ENCODE measurements around the gene VPS18. TPM values are rescaled to one million over a fixed set of nuclear protein-coding genes. Genes with fewer than 3 reads are reported as not detected.

VPS18 gene
- total and polyA plus RNA-seq, 7 donors = 8.1 to 20.5 (median 15.2) TPM

DNA sequence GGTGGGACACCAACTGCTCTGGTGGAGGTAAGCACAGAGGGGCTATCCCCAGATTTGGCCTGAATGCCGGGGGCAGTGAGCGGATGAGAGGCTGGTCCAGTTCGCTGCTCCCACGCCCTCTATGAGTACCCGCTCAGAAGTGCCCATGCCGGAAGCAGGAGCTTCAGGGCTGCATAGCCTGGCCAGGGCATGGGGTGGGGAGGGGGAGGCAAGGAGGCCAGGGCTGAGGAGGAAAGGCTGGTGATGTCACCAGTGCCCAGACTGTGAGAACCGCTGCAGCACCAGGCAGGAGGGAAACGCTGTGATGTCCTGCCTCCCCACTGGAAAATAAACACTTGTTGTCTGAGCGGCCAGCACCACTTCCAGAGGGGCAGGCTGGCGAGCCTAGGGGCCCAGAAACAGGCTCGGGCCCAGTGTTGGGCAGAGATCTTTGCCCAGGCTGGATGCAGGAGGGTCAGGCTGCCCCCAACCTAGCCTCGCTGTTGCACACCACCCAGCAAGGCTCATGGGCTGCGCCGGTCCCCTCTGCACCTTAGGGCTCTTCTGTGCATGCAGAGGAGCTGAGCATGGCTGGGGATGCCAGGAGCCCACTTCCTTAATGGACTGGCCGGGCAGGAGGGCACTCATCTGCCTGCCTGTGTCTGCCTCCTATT lies 24.0 kb downstream of the VPS18 start:
- intact Hi-C loops (cut with DNase I) = no loop called here
- H3K9me3 ChIP-seq = no peaks in the 10 kb centered on the region
- ATAC-seq (peak in 1 of 4 donors; percentile 20), DNase-seq (no peak)
- WGBS, 3 donors = 68 to 78% (median 74%) methylated on average over 15 of the region's 15 CpGs
- TF ChIP-seq, protein P1, sequence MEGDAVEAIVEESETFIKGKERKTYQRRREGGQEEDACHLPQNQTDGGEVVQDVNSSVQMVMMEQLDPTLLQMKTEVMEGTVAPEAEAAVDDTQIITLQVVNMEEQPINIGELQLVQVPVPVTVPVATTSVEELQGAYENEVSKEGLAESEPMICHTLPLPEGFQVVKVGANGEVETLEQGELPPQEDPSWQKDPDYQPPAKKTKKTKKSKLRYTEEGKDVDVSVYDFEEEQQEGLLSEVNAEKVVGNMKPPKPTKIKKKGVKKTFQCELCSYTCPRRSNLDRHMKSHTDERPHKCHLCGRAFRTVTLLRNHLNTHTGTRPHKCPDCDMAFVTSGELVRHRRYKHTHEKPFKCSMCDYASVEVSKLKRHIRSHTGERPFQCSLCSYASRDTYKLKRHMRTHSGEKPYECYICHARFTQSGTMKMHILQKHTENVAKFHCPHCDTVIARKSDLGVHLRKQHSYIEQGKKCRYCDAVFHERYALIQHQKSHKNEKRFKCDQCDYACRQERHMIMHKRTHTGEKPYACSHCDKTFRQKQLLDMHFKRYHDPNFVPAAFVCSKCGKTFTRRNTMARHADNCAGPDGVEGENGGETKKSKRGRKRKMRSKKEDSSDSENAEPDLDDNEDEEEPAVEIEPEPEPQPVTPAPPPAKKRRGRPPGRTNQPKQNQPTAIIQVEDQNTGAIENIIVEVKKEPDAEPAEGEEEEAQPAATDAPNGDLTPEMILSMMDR (IDR thresholded peaks at IDR 0.05) = no peak
- H3K27ac ChIP-seq = peak overlapping the region; percentile 60
- peak overlapping the region; percentile 45 for H3K4me3 ChIP-seq
- H3K4me1 ChIP-seq = peaks cover 4% of the 10 kb centered on the region
- H3K27me3 ChIP-seq (ENCODE audit: insufficient read depth in 3 of 3, low read length in 2 of 3) = no peaks in the 10 kb centered on the region
- no peaks in the 10 kb centered on the region for H3K36me3 ChIP-seq (ENCODE audit: insufficient read depth in 1 of 2, low read depth in 1 of 2)

DNA sequence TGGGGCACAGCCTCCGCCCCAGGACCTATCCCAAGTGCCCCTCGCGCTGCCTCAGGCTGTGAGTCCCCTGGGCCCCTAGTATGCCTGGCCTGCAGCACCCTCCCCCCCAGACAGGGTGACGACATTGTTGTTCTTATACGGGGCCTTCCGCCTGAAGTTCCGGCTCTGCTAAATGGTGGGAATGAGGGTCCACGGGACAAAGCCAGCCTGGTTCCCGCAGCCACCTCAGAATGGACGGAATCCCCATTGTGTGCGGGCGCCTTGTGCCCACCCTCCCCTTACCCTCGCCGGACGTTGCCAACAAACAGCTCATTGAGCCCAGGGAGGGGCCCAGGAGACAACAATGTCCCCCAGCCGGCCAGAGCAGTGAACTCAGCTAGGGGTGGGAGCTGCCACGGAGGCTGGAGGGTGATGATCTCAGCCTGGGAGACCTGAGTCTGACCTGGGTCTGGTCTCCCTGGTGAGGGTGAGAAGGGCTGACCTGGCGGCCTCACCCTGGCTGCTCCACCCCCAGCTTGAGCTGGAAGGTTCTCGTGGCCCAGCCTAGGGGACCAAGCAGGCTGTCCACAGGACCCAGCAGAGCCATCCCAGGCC lies 24.6 kb downstream of the VPS18 start:
- Histone ChIP-seq H3K4me3 (peak overlapping the region; percentile 45), H3K4me1 (peaks cover 10% of the 10 kb centered on the region), H3K36me3 (ENCODE audit: insufficient read depth in 1 of 2, low read depth in 1 of 2) (no peaks in the 10 kb centered on the region), H3K27me3 (ENCODE audit: insufficient read depth in 3 of 3, low read length in 2 of 3) (no peaks in the 10 kb centered on the region), H3K27ac (peak overlapping the region; percentile 60), H3K9me3 (no peaks in the 10 kb centered on the region)
- intact Hi-C loops (cut with DNase I) = no loop called here
- ATAC-seq = peak in 1 of 4 donors; percentile 21
- no peak for DNase-seq
- TF ChIP-seq, protein P1 (IDR thresholded peaks at IDR 0.05) = no peak
- WGBS, 3 donors = 56 to 79% (median 72%) methylated on average over 19 of the region's 19 CpGs

DNA sequence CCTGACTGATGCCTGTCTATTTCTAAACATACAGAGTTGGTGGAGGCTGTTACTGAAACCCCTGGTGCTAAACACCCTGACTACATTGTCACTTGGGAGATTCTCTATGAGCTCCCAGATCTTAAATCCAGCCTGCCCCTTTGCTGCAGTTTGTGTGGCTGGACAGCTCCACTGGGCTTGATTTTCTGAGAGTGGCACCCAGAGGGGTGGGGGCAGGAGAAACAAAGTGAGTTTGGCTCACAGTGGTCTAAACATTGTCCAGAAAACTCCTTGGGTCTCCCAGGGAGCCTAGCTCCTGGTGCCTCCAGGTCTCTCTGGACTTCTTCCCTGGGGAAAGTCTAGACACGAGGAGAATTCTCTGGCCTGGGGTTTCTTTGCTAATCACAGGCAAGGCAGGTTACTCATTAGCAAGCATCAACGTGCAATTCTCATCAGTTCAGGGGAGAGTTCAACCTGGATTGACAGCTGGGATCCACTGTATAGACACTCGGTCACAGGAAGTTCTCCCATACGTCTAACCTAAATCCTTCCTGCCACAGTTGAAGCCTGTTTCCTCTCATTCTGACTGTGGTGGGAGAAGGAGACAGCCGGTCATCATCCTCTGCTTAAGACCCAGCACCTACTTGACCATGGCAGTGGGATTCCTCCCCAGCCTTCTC lies 27.8 kb downstream of the VPS18 start:
- no peak overlapping the region for H3K4me3 ChIP-seq
- no peaks in the 10 kb centered on the region for H3K9me3 ChIP-seq
- peaks cover 0 to 18% (median 7%) of the 10 kb centered on the region in 3 donors for H3K27me3 ChIP-seq (ENCODE audit: insufficient read depth in 3 of 3, low read length in 2 of 3)
- H3K27ac ChIP-seq = no peak overlapping the region
- 69 to 81% (median 70%) methylated on average over 5 of the region's 5 CpGs for WGBS, 3 donors
- TF ChIP-seq, protein P1 (IDR thresholded peaks at IDR 0.05) = no peak
- H3K4me1 ChIP-seq = peaks cover 24% of the 10 kb centered on the region
- H3K36me3 ChIP-seq (ENCODE audit: insufficient read depth in 1 of 2, low read depth in 1 of 2) = no peaks in the 10 kb centered on the region
- DNase-seq = no peak
- ATAC-seq = no peak
- intact Hi-C loops (cut with DNase I) = loop anchor here in 1 of 2 donors (1.0 kb wide), 1 partner anchor 10 kb away; no protein-coding TSS in a partner anchor

DNA sequence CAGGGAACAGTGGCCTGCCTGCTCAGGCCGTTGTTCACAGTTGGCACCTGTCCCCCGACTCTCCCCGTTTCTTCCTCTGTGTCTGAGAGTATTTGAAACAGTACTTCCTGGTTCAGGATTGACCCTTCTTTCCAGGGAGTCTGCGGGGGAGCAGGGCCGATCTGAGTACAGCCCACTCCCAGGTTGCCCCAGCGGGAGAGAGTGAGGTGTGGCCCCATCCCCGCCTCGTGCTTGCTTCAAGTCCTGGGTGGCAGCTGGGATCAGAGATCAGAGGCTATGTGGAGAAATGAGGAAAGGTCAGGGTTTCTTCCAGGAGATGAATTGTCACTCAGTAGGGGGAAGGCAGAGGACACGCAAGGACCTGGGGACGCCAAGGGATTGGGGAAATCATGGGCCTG lies 28.4 kb downstream of the VPS18 start:
- Histone ChIP-seq H3K27me3 (ENCODE audit: insufficient read depth in 3 of 3, low read length in 2 of 3) (peaks cover 0 to 23% (median 7%) of the 10 kb centered on the region in 3 donors), H3K4me3 (no peak overlapping the region), H3K9me3 (no peaks in the 10 kb centered on the region), H3K4me1 (peaks cover 24% of the 10 kb centered on the region), H3K27ac (no peak overlapping the region), H3K36me3 (ENCODE audit: insufficient read depth in 1 of 2, low read depth in 1 of 2) (no peaks in the 10 kb centered on the region)
- intact Hi-C loops (cut with DNase I) = loop anchor here in 1 of 2 donors (1.0 kb wide), 1 partner anchor 10 kb away; no protein-coding TSS in a partner anchor
- TF ChIP-seq, protein P1 (IDR thresholded peaks at IDR 0.05) = no peak
- ATAC-seq (no peak), DNase-seq (no peak)
- WGBS, 3 donors = 61 to 63% (median 62%) methylated on average over 10 of the region's 10 CpGs

All from psoas muscle (tissue), 8 donors.